Stimulated activated CD8-positive, alpha-beta memory T cell treated with anti-CD3 and anti-CD28 coated beads, Interleukin-12 subunit alpha, Interleukin-12 subunit beta, amount 100 ng/mL, for 24 hours (primary cell): ENCODE results near the gene SLC29A1.

ENCODE experiments used
- DNase-seq: peaks from one replicate; pipeline ENCODE4 v3.0.0-alpha.2; 2020; ENCODE audit errors: extremely low read depth

Gene SLC29A1

GRCh38 chr6:44268095-44268628 is 44.8 kb downstream of the SLC29A1 start:
- DNase-seq, result no peak

DNA sequence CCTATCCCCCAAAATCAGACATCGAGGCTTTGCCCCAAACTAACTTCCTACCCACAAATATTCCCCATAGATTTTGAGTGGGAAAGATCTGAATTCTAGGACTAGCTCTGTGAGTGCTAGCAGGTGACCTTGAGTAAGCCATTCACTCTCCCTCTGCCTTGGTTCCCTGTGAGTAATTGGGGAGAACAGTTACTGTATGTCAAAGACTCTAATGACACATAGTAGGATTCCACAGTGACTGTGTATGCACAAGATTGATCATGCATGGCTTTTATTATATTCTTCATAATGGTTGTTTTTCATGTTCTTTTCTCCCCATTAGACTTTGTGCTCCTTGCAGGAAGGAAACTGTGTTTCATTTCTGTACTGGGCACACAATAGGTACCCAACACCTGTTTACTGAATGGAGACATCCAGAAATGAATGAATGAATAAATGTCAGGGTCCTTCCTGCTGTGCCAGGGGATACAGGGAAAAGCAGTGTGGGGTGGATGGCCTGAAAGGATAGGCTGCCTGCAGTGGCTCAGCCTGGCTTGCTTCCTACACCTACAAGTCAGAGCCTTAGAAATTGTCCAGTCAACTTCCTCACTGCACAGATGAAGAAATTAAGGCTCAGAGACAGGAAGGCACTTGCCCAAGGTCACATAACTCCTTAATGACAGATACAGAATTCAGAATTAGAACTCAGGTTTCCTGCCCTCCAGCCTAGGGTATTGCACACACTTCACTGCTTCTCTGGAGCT is 46.0 kb downstream of the SLC29A1 start:
- no peak for DNase-seq

DNA sequence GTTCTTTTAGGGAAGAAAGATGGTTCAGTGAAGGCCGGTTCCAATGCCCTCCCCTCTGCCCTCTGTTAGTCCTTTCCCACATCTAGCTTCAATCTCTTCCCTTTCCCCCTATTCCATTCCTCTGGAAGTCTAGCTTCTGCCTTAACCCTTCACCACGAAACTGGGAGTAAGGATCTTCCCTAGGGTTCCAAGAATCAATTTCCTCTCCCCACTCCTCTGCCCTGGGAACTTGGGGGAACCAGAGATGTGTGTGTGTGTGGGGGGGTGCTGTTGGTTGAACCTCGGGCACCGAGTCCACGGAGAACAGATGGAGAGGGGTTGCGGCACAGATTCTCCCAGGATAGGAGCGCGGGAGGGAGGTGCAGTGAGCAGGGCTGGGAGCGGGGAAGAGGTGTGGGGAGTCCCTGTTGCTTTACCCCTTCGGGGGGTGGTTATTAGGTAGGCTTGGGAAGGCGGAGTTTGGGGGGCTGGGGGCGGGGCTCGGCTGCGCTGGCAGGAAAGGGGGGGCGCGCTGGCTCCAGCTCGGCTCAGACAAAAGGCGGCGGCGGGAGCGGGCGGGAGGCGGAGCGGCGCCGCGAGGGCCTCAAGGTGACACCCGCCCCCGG is 46.6 kb downstream of the SLC29A1 start, which contains the start of gene TMEM151B:
Gene TMEM151B, plus strand, starts transcription at position 530 of the 605 bp plus-strand sequence. CDS start 293 bp downstream, outside the sequence.
- no peak for DNase-seq

DNA sequence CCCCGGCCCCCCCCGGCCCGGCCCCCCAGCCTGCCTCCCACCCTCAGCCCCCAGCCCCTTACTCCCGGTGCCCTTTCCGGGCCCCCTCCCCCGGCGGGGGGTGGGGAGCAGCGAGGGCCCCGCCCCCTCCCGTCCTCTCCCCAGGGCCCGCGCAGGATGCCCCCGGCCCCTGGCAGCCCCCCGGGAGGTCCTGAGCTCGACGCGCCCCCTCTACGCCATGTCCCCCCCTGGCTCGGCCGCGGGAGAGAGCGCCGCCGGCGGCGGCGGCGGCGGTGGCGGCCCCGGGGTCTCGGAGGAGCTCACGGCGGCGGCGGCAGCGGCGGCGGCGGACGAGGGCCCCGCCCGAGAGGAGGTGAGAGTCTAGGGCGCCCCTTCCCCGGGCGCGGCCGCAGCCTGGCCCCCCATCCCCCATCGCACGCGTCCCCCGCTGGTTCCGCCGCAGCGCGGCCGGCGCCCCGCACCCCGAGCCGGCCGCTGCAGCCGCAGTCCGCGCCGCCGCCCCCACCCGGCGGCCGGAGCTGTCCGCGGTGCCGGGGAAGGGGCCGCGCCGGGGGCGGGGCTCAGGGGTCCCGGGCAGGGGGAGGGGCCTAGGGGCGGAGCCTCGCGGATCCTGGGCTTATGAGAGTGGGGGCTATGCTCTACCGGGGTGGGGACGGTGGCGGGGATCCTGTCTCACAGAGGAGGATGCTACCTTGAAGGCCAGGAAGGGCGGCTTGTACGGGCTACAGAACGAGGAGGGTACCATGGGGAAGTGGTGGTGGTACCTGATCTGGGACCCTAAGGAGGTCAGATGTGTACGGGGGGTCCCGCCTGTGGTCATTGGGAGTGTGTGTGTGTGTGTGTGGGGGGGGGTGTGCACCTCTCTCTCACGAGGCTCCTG is 47.4 kb downstream of the SLC29A1 start:
- DNase-seq, result no peak

- DNase-seq, result no peak
Measured at GRCh38 chr6:44271406-44271723, 48.0 kb downstream of the SLC29A1 start.

- no peak for DNase-seq
Measured at GRCh38 chr6:44271914-44272313, 48.5 kb downstream of the SLC29A1 start.

GRCh38 chr6:44272529-44272928 is 49.1 kb downstream of the SLC29A1 start:
- no peak for DNase-seq

- no peak for DNase-seq
Measured at GRCh38 chr6:44272999-44273566, 49.7 kb downstream of the SLC29A1 start.

DNA sequence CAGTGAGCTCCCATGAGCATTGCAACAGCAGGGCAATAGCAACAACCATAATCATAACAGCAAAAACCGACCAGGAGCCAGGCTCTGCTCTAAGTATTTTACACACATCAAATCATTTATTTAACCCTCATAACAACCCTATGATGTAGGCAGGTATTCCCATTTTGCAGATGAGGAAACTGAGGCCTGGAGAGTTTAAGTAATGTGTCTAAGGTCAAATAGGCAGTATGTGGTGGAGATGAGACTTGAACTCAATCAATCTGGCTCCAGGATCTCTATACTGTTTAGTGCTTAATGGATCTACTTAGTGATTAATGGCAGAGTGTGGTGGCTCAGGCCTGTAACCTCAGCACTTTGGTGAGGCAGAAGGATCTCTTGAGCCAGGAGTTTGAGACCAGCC is 50.2 kb downstream of the SLC29A1 start:
- no peak for DNase-seq

- no peak for DNase-seq
Measured at GRCh38 chr6:44275271-44275748, 51.9 kb downstream of the SLC29A1 start.

DNA sequence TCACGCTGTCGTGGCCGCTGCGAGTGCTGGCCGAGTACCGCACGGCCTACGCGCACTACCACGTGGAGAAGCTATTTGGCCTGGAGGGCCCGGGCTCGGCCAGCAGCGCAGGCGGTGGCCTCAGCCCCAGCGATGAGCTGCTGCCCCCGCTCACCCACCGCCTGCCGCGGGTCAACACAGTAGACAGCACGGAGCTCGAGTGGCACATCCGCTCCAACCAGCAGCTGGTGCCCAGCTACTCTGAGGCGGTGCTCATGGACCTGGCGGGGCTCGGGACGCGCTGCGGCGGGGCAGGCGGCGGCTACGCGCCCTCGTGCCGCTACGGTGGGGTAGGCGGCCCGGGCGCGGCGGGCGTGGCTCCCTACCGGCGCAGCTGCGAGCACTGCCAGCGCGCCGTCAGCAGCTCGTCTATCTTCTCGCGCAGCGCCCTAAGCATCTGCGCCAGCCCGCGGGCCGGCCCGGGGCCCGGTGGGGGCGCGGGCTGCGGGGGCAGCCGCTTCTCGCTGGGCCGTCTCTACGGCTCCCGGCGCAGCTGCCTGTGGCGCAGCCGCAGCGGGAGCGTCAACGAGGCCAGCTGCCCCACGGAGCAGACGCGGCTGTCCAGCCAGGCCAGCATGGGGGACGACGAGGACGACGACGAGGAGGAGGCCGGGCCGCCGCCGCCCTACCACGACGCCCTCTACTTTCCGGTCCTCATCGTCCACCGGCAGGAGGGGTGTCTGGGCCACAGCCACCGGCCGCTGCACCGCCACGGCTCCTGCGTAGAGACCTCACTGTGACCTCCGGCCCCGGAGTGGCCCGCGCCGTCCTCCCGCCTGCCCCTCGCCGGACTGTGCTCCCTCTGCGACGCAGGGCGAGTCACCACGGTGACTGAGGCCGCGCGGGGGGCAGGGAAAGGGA is 52.6 kb downstream of the SLC29A1 start:
- DNase-seq, result no peak

GRCh38 chr6:44276667-44277640 is 53.6 kb downstream of the SLC29A1 start:
- no peak for DNase-seq

- no peak for DNase-seq
Measured at GRCh38 chr6:44277763-44278162, 54.4 kb downstream of the SLC29A1 start.

- DNase-seq, result no peak
Measured at GRCh38 chr6:44278315-44278714, 54.9 kb downstream of the SLC29A1 start.

DNA sequence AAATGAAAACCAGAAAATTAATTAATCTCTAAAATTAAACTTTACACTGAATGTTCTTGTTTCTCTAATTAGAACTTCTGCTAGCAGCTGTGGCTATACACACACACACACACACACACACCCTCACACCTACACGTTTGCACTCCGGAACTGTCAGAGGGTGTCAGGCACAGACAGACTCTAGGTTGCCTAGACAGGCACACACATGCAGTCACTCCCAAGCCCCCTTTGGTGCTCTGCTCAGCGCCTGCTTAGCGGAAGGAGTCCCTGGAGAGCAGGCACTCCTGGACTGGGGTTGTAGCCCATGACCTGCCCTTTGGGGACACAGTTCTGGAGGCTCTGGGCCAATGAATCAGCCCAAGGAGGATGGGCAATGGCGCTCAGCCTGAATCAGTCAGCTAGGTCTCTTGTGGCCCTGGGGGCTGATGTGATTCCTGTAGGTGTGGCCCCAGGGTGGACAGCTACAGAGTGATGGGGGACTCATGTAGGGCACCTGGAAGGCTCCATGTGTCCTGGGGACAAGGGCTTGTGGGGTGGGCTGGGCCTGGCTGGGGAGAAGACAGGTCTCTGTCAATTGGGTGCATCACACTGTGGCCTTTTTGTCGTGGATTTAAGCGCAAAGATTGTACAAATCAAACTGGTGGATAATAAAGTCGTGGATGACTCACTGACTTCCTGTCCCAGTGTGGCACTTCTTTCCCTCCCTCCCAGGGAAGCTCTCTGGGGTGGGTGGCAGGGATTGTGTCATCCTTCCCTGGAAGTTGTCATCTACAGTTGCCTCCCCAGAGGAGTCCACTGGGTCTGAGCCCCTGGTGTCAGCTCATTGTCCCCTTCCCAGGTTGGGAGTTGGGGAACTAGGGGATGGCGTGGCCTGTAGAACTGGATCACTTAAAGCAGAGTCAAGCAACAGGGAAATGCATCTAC is 55.6 kb downstream of the SLC29A1 start:
- DNase-seq, result no peak
